HG03025 (cell line): ENCODE results near the gene DUSP16.
A peak's percentile ranks its signal among the peaks of the same experiment; 100 is the strongest.
"Not testable (repeated sequence)": the region's sequence is repeated elsewhere in the genome, so short reads cannot be mapped to it uniquely, and the experiment has no call there.

Experiments used
- ATAC-seq: cut with Tn5 transposase; IDR thresholded peaks from one replicate; pipeline ENCODE4 v1.9.1; 2021; ENCODE audit warnings: mild to moderate bottlenecking, moderate library complexity; ENCODE audit not compliant: unreplicated experiment, low FRiP score

The DUSP16 gene

DNA sequence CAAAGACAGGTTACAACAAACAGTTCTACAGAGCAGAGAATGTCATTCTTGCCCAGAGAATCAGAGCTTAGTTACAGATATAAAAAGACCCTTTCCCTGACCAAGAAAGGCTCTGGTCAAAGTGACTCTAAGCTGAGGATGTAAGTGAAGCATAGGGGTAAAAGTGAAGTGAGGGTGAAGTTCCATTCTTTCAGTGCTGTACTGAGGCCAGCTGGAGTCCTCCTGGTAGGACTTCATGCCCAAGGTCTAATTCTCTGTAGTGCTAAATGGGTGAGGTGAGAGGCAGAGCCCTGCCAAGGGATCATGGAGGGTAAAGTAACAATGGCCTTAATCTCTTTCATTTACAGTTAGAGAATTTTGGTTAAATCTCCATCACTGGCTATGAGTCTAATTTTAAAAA is 38.5 kb downstream of the DUSP16 start:
- ATAC-seq = no peak

DNA sequence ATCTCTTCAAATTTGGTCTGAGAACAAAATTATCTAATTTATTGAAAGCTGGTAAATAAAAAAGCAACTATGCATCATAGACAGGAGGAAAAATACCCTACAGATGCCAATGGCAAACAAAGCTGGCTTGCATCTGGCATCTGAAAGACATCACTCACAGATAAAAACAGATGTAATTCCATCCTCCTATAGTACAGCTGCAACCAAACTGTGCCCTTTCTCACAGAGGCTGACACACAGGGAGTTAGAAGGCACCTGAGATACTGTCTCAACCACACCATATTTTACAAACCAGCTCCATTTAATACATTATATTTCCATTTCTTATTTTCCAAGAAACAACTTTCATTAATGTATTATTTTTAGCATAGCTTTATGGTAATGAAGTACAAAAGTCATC is 39.4 kb downstream of the DUSP16 start:
- ATAC-seq = no peak

DNA sequence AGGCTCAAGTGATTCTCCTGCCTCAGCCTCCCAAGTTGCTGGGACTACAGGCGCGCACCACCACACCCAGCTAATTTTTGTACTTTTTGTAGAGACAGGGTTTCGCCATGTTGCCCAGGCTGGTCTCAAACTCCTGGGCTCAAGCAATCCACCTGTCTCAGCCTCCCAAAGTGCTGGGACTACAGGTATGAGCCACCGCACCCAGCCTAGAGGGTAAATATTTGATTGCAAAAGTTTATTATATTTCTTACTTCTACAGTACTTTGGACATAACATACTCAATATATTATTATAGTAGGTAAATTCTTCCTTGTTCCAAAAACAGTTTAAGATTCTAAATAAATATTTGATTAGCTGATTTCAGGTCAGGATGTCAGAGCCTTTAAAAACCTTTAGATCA is 40.0 kb downstream of the DUSP16 start:
- not testable (repeated sequence) for ATAC-seq

DNA sequence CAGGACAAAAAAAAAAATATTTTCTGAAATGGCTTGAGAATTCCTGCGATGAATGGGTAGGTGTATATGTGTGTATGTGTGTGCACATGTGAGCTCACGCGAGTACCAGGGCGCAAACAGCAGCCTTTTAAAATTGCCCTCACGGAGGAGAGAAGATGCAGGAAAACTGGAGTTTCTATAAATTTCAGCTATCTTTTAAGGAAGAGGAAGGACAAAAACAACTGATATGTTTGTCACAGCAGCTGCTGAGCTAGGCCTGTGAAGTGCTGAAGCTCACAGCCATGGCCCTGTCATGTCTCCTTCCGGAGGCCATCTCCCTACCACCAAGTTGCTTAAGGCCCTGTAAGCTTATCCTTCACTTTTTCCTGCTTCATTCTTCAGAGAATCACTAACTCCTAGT is 40.8 kb downstream of the DUSP16 start:
- ATAC-seq = no peak

DNA sequence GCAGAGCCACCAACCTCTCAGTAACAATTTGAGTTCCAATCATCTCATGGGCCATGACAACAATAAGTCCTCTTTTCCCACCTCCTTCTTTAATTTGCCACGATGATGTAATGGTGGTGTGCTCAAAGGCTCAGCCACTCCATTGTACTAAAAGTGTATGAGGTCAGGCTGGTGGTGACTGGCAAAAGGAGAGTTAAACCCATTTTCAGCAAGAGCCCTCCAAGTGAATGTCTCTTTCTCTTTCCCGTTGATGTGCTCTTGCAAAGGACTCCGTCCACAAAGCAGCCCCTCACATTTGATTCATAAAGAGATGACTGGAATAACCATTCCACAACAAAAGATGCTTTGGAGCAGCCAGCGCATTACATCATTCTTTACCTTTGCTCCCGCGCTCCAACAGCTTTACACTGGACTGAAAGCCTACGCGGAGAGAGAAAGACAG is 41.6 kb downstream of the DUSP16 start:
- no peak for ATAC-seq

DNA sequence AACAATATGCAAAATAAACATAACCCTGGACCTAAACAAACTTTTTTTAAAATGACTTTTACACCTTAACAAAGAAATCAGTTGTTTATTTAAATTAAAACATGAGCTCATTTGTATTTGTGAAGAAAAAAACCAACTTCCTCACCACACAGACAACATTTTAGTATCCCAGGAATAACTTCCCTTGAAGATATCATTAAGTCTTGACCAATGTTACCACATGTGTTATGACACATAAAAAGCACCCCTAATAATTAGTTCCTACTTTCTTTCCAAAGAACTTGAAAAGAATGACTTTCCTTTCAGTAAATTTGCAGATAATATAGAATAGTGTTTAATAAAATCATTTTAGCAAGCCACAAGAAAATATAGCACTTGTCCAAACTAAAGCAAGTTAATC is 42.4 kb downstream of the DUSP16 start:
- ATAC-seq = no peak

DNA sequence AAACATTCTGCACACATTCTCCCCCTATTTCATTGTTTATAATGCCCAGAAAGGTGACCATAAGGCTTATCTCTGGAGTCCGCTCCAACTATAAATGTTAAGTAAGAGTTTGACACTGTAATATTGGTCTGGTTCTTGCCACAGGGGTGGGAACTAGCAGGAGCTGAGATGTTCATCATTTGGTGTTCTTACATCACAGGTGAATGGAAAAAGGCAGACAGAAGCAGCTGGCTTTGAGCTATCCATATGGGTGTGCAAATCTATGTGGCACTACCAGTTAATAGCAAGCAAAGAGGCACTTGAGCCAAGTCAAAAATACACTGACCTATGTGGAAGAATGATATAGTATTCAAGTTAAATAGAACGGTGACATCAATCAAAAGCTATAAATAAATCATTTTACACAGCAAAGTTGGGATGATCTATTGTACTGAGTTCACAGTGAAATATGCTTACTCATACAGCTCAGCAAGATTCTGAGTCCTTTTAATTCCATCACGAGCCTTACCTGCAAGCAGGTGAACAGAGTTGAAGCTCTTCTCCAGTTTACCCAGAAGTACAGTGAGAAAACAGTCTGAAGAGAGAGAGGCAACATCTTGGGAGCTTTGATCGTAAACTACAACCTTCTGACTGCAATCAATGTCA is 43.2 kb downstream of the DUSP16 start:
- ATAC-seq = no peak

DNA sequence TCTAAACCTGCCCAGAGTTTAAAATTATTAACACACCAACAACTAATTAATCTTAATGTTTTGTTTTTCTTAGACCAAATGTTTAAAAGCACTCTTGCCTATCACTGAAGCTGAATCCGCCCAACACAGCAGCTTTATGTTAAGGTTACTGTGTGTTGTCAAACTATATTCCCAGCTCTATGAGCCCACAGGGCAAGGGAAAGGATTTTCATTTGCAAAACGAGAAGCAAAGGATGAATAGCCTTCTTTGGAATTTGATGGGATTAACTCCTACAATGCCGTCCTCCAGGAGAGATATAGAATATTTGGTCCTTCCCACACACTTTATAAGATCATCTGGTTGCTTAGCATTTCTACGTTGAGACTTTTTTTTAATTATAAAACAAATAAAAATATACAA is 43.7 kb downstream of the DUSP16 start:
- no peak for ATAC-seq

DNA sequence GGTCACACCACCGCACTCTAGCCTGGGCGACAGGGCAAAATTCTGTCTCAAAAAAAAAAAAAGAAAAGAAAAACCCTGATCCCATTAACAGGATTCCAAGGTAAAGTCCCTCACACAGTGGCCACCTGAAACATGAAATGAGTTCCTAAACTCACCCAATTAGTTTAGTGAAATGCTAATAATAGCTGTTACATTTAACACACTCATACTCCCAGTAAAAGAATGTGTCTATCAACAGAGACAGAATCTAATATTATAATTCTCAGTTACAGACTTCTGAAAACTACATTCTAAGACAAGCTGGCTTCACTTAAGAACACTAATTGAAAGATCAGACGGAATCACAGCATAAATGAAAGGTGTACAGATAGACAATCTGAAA is 44.2 kb downstream of the DUSP16 start:
- ATAC-seq = no peak

DNA sequence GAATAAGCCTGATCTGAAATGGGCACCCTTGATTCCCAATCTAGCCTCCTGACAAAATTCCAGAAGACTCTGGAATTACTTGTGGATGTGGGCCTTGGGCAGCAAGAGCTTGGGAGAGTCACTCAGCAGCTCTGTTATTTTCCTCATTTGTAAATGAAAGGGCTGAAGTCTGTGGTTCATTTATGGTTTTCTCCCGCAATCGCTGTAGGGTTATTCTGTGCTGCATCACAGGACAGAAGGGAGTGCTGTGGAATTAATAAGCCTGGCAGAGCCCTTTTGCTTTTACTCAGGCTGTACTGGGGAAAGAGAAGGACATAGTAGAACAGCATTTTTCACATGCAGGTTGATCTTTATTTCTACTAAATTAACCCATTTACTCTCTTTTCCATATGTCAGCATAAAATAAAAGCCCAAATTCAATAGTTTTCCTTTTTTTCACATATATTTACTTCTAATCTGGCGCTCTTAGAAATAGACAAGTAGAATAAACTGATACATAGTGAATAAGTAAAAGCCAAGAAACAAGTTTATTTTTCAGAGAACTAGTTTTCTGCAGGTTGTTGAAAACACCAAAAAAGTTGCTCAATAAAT is 49.2 kb downstream of the DUSP16 start:
- no peak for ATAC-seq

DNA sequence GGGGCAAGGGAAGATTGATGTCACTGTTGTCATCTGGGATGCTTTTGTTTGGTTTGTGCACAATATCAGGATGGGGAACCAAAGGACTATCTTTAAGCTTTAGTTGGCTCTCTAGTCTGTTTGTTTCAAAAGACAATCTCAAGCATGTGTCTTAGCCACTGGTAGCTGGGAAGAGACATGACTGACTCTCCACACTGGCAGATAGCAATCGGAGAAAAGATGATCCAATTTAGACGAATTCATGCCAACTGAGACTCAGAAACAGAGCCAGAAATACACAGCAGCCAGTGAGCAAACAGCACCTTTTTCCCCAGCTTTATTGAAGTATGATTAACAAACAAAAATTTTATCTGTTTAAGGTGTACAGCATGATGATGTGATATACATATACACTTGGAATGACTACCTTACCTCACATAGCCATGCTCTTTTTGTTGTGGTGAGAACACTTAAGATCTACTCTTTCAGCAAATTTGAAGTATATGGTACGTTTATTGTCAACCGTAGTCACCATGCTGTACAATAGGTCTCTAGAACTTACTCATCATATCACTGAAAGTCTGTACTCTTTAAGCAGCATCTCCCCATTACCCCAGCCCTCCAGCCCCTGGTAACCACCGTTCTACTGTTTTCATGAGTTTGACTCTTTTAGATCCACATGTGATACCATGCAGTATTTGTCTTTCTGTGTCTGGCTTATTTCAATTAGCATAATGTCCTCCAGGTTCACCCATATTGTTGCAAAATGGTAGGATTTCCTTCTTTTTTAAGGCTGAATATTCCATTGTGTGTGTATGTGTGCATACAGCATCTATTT is 50.6 kb downstream of the DUSP16 start:
- ATAC-seq = no peak

DNA sequence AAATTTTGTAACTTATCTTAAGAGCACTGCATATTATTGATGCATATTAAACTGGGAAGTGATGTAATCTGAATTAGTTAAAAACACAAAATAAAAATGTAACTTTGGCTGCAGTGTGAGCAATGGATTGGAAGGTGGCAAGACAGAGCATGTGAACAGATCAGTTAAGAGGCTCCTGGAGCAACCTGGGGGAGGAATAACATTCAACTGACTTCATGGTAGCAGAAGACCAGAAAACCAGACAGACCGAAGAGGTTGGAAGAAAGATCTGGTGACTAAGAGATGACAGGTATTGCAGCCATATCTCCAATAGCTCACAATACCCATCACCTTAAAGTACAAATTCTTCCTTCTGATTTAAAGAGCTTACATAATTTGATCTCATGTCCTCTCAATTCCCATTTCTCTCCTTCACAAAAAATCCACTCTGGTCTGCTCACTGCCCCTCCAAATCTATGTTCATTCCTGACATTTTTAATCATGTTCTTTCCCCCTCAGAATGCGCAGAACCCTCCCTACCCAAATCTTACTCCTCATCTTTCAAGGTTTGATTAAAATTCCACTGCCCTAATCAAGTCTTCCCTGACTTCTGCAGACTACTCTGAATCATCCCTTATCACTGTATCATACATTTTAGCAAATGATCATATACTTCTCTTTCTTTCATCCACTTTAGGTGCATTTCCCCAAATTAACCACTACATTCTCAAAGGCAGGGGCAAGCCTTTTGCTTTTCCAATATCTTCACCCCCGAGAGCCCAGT is 51.5 kb downstream of the DUSP16 start:
- no peak for ATAC-seq

DNA sequence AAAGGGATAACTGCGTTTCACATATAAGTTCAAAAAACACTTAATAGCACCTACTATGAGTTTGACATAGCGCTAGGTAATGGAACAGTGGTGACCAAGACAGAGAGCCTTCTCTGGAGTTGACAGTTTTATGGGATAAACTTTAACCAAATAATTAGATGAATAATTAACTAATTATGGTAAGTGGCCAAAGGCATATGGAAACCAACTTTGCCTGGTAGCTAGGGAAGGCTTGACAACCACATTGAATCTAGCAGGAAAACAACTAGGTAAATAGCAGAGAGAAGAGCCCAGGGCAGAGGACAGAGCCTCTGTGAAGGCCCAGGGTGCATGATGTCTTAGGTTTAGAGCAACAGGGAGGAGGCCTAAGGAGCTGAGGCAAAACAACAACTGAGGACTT is 52.1 kb downstream of the DUSP16 start:
- no peak for ATAC-seq

DNA sequence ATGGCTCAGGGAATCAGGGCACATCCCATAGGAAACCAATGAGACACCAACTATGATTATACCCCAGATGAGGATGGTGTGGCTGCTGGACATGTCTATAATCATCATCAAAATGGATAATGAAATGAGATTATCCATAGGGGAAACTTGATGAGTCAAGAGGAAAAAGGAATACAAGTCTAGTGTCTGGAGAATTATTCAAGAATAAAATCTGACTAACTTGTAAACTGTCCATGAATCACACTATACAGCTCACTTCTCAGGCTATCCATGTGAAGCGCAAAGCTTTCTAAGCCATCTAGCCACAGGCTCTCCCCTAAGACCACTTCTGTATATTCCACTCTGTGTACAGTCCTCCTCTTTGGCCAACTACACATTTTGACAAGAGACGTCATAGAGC is 52.5 kb downstream of the DUSP16 start:
- no peak for ATAC-seq

DNA sequence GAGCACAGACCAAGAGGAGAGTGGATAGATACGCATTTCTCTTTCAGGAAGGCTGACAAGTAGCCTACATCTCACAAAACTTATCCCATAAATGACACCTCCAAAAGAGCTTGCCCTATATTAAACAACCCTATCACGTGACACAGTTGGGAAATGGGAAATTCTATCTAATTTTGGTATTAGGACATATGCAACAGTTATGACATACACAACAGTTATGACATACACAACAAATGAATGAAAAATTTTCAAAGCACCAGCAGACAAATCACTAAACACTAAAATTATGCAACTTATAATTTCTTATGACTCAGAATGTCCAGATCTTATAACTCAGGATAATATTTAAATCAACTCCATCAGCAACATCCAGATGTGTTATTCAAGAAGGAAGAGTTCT is 54.1 kb downstream of the DUSP16 start:
- no peak for ATAC-seq

DNA sequence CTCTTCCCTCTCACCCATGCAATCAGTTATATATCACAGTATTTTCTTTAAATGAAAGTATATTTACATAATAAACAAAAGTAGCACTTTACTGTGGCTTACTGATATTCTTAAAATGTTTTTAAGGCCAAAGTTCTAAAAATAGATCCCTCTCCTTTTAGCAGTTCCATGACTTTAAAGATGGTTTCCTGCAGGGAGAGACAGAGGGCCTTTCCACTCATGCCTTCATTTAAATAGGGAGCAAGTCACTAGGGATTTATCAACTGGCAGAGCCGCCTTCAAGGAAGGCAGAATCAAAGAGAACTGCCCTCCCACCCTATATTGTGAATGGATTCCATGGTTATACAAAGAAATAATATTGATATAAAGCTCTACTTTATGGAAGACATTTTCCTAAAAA is 55.5 kb downstream of the DUSP16 start:
- no peak for ATAC-seq

DNA sequence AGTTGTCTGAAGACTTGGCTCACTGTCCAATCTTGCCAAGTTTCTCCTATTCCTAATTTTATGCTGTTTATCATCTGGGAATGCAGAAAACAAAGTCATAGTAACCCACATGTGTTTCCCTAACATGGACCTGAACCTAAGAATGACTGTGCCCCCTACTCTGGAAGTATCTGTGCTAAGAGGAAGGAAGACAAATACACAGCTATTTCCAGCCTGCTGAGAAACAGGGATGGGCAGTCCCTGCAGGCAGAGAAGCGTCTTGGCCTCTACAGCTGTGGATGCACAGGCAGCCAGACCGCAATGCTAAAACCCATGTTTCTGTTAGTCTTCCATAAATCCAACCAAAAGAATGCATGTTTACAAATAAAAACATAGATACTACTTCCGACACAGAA is 56.2 kb downstream of the DUSP16 start:
- no peak for ATAC-seq

DNA sequence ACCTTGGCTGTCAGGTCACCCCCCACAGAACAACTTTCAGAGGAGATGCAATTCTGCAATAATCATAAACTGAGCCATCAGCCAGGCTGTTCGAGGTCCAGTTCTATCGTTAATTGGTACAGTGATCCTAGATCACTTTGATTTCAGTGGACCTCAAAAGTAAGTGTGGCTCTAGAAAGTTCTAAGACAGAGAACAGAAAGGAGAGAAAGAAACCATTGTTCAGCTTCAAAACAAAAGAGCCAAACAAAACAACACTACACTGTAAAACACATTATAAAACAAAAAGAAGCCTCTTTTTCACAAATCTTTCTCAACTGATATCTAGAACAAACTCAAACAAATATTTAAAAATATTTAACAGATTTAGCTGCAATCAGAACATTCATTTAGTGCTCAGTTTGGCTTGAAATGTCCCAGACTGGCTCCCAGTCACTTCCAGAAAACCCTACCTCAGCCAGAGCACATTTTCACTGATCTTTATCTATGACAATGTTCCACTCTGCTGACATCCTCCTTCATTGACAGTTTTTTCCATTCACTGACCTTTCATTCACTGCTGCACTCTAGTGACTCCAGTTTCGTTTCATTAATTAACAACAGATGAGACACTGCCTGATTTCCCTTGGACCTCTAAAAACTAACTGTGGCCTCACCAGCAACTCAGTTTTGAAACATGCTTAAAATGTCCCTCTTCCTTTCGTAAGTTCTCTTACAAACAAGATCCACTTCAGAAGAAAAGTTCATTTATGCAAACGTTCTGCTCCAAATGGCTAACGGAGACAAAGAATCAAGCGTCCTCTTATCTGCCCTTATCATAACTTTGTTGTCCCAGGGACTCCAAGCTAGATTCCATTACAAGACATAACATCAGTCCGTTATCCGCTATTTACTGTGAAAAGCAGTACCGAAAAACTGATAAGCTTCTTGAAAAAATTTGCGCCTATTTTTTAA is 56.8 kb downstream of the DUSP16 start:
- peak; percentile 91 for ATAC-seq

DNA sequence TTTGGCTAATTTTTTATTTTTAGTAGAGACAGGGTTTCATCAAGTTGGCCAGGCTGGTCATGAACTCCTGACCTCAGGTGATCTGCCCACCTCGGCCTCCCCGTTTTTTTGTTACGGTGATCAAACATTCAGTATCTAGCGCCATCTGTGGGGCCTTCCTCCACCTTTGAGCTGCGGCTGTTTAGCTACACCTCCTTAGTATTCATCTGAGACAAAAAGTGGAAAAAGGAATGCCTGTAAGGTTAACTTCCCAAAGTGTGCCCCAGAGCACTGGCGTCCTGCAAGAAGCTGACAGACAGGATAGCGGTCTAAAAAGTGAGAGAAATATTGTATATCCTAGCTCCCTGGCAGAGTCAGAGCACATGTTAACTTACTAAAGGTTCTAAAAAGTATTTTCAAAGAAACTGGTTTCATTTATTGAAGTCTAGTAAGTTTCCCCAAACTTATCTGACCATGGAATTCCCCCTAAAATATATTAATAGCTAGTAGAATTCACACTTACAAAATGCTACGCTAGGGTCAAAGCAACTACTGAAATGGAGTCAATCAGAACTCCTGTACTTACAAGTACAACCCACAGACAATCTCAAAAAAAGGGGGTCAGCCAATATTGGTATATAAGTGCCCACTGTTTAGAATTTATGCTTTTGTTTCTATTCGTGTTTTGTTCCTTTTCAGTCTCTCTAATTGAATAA is 59.1 kb downstream of the DUSP16 start:
- ATAC-seq = no peak

DNA sequence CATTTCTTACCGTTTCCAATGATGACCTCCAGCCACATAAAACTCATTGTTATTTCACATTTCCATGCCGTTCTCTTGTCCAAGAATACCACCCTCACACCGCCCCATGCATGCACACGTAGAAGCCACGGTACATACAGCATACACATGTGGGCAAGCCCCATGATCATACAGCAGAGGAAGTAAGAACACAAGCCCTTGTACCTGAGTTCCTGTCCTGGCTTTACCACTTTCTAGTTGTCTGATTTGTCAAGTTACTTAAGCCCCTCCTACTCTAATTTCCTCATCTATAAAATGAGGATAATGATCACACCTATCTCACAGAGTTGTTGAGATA is 59.9 kb downstream of the DUSP16 start:
- ATAC-seq = no peak
